K562 (cell line): ENCODE data around the gene RPS6KA2. TPM values are rescaled to one million over a fixed set of nuclear protein-coding genes. Genes with fewer than 3 reads are reported as not detected.

Experiments
- CHCHD3 ChIP-seq: fragments of 250-450 bp; sonication (Bioruptor Pico); IDR thresholded peaks from 2 replicates; pipeline ENCODE4 v2.1.2; 2022; ENCODE audit warnings: mild to moderate bottlenecking
- EZH2 ChIP-seq: IDR thresholded peaks from 2 replicates; pipeline ENCODE4 v1.6.1; 2012; ENCODE audit warnings: low read depth, mild to moderate bottlenecking, inconsistent platforms, low read length, borderline replicate concordance
- GATAD2B ChIP-seq: fragments of 450-650 bp; IDR thresholded peaks from 2 replicates; pipeline ENCODE4 v1.6.1; 2017; ENCODE audit warnings: mild to moderate bottlenecking, borderline replicate concordance
- HSF4 ChIP-seq: fragments of 250-450 bp; sonication (Bioruptor Pico); IDR thresholded peaks from 2 replicates; pipeline ENCODE4 v2.1.2; 2022; ENCODE audit warnings: mild to moderate bottlenecking, moderate library complexity, borderline replicate concordance
- SMARCA4 ChIP-seq: fragments of 450-650 bp; IDR thresholded peaks from 2 replicates; pipeline ENCODE4 v1.6.1; 2016
- SP1 ChIP-seq: sonication (generic); formaldehyde crosslinking; IDR thresholded peaks from 2 replicates; pipeline ENCODE4 v1.8.1; 2022; ENCODE audit warnings: mild to moderate bottlenecking, missing genetic modification reagents
- ZNF347 ChIP-seq: fragments of 450-650 bp; formaldehyde crosslinking; IDR thresholded peaks from 2 replicates; pipeline ENCODE4 v1.4.0; 2020; ENCODE audit warnings: low read depth, mild to moderate bottlenecking, moderate library complexity
- ZNF408 ChIP-seq: fragments of 250-450 bp; sonication (Bioruptor Pico); IDR thresholded peaks from 2 replicates; pipeline ENCODE4 v1.4.0; 2020; ENCODE audit warnings: low read depth, mild to moderate bottlenecking, moderate library complexity
- ZNF57 ChIP-seq: fragments of 450-650 bp; formaldehyde crosslinking; IDR thresholded peaks from 2 replicates; pipeline ENCODE4 v1.4.0; 2020; ENCODE audit warnings: mild to moderate bottlenecking, moderate library complexity
- ZNF584 ChIP-seq: fragments of 200-800 bp; sonication (Bioruptor generic); IDR thresholded peaks from 2 replicates; pipeline ENCODE4 v1.6.1; 2016; ENCODE audit warnings: low read depth, mild to moderate bottlenecking, missing genetic modification characterization, missing compliant biosample characterization
- polyA plus RNA-seq, 8 experiments: library from polyadenylated mRNA; depleted of rRNA in 4 of 8; stranded (reverse) in 5 of 8; unstranded in 3 of 8; fragments of >200 nt; fragmentation: Nextera tagmentation in 2 of 8; fragmentation: Illumina TruSeq in 1 of 8; extraction: Ambion mirVana in 2 of 8; extraction: Trizol in 1 of 8; gene quantifications; 2 replicates each; pipeline versions ENCODE4 v1.2.1 to v1.2.3, GENCODE V29; 2011 to 2014; ENCODE audit warnings: inconsistent platforms in 1 of 8, missing spikeins in 1 of 8
- total RNA-seq, 7 experiments: library from RNA; depleted of rRNA in 6 of 7; stranded (reverse); fragments of >200 nt in 6 of 7; fragmentation: Illumina TruSeq in 2 of 7; extraction: Trizol in 2 of 7; gene quantifications; 2 replicates each; pipeline versions ENCODE4 v1.2.1 to v1.2.3, GENCODE V29; 2011 to 2021; ENCODE audit warnings: low replicate concordance in 1 of 7
- TF ChIP-seq, protein P1 (sequence below): sonication (generic); formaldehyde crosslinking; IDR thresholded peaks from 2 replicates; pipeline ENCODE4 v1.8.1; 2023; ENCODE audit warnings: mild to moderate bottlenecking, missing genetic modification reagents
- TF ChIP-seq, protein P2 (sequence below): fragments of 450-650 bp; IDR thresholded peaks from 2 replicates; pipeline ENCODE4 v1.7.1; 2018; ENCODE audit warnings: mild to moderate bottlenecking, low read depth; ENCODE audit not compliant: partially characterized antibody

Gene RPS6KA2
- total and polyA plus RNA-seq, 9 of the 15 experiments (the other 6 are each of a cell fraction or from before 2014, with no cell fraction given), result 0.29 to 1.00 (median 0.53) TPM

DNA sequence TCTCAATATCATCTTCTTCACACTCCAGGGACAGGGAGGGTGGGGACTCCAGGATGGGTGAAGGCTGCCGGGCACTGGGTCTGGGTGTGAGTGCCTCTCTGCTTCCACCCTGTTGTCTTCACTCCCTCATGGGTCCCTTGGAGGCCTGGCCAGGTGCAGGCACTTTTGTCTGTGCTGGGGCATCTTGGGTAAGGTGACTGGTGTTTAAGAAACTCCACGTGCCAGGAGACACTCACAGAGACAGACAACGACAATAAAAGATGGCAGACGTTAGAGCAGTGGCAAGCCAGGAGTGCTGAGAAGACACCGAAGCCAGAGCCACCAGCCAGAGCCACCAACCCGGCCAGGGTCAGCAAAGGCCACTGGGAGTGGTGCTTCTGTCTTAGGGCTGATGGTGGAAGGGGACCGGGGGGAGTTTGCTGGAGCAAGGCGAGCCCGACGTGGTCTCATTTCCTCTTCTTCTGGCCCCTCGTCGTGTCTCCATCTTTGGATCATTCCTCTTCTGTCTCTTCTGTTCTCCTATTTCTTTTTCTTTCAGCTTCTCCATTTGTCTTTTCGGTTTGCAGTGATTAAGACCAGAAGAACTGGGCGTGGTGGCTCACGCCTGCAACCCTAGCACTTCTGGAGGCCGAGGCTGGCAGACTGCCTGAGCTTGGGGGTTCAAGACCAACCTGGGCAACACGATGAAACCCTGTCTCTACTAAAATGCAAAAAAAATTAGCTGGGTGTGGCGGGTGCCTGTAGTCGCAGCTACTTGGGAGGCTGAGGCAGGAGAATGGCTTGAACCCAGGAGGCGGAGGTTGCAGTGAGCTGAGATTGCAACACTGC is 131.3 kb downstream of the RPS6KA2 start (continued):
- TF ChIP-seq, protein P1, sequence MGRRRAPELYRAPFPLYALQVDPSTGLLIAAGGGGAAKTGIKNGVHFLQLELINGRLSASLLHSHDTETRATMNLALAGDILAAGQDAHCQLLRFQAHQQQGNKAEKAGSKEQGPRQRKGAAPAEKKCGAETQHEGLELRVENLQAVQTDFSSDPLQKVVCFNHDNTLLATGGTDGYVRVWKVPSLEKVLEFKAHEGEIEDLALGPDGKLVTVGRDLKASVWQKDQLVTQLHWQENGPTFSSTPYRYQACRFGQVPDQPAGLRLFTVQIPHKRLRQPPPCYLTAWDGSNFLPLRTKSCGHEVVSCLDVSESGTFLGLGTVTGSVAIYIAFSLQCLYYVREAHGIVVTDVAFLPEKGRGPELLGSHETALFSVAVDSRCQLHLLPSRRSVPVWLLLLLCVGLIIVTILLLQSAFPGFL (CRISPR knock-in tag), result no peak
- TF ChIP-seq HSF4 (CRISPR knock-in tag), result no peak
- no peak for TF ChIP-seq GATAD2B
- TF ChIP-seq, protein P2, sequence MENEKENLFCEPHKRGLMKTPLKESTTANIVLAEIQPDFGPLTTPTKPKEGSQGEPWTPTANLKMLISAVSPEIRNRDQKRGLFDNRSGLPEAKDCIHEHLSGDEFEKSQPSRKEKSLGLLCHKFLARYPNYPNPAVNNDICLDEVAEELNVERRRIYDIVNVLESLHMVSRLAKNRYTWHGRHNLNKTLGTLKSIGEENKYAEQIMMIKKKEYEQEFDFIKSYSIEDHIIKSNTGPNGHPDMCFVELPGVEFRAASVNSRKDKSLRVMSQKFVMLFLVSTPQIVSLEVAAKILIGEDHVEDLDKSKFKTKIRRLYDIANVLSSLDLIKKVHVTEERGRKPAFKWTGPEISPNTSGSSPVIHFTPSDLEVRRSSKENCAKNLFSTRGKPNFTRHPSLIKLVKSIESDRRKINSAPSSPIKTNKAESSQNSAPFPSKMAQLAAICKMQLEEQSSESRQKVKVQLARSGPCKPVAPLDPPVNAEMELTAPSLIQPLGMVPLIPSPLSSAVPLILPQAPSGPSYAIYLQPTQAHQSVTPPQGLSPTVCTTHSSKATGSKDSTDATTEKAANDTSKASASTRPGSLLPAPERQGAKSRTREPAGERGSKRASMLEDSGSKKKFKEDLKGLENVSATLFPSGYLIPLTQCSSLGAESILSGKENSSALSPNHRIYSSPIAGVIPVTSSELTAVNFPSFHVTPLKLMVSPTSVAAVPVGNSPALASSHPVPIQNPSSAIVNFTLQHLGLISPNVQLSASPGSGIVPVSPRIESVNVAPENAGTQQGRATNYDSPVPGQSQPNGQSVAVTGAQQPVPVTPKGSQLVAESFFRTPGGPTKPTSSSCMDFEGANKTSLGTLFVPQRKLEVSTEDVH, result no peak
- TF ChIP-seq EZH2, result no peak
- no peak for TF ChIP-seq CHCHD3 (CRISPR knock-in tag)
- no peak for TF ChIP-seq ZNF347
- TF ChIP-seq ZNF584 (CRISPR knock-in tag), result no peak
- TF ChIP-seq SMARCA4, result no peak
- no peak for TF ChIP-seq SP1 (CRISPR knock-in tag)
- TF ChIP-seq ZNF57 (CRISPR knock-in tag), result no peak
- TF ChIP-seq ZNF408, result no peak
